Astrocyte of the spinal cord (primary cell): ENCODE results near the gene ETV7.

Experiments used
- DNase-seq: peaks from one replicate; pipeline ENCODE4 v3.0.0; 2011; ENCODE audit warnings: low read depth, low spot score
- H3K4me3 ChIP-seq: 2 replicates; pipeline ENCODE4 v1.5.1; 2011; ENCODE audit warnings: low read depth, mild to moderate bottlenecking, low read length, moderate library complexity
- CTCF ChIP-seq: IDR thresholded peaks from 2 replicates; pipeline ENCODE4 v1.5.1; 2012; ENCODE audit warnings: low read depth, mild to moderate bottlenecking, low read length, inconsistent platforms
- in situ Hi-C: cut with HindIII; loops from 2 replicates; pipeline ENCODE4 v1.10.0; 2017; ENCODE audit warnings: low sequenced_read_pairs

The ETV7 gene

DNA sequence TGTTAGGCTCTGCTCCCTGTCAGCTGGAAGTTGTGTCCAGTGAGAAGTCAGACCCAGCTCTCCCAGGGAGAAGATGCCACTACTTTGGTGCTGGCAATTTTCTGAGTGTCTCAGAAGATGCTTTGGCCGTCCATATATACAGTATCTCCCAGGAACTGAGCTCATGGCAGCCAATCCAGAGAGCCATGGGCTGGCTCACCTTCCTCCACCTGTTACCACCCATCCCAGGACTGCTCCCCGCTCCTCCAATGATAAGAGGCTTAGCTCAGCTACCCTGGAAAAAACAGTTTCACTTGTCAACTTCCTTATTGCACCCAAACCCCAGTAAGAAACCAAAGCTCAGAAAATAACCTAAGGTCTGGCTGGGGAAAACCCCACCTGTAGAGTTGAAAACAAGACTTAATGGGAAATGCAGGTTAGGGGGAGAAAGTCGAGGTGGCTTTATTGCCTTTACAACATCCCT is 50.7 kb downstream of the ETV7 start, which contains the start of gene BNIP5:
TSS of gene BNIP5 (minus strand) at position 110 of the 463 bp plus-strand sequence. CDS start 6,198 bp downstream, outside the sequence.
- in situ Hi-C loops = no loop called here
- TF ChIP-seq CTCF = no peak
- DNase-seq = no peak

DNA sequence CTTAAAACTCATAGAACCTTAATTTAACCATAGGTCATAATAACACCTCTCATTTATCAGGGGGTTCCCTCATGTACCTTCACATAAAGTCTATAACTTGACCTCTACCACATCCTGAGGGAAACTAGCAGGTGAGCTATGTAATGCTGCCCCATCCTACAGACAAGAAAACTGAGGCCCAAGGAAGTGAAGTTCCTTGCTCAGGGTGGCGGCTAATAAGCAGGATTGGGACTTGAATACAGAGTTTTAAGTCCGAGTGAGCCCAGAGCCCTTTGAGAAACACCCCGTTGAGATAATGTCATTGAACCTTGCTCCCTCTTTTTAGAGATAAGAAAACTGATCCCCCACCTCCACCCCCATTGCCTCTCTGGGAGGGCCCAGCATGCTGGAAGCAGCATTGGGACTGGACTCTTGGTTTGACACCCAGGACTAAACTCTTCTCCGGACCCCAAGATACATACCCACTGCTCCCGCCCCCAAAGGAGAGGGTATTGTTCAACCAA is 51.2 kb downstream of the ETV7 start:
- H3K4me3 ChIP-seq = no peak overlapping the region
- in situ Hi-C loops = no loop called here
- no peak for DNase-seq
- TF ChIP-seq CTCF = no peak

More for the DNA sequence above, 50.7 kb downstream of the ETV7 start, which contains the start of gene BNIP5:
- H3K4me3 ChIP-seq = no peak within 1 kb of the TSS

GRCh38 chr6:36335465-36336207 is 51.8 kb downstream of the ETV7 start:
- no peak for TF ChIP-seq CTCF
- DNase-seq = no peak
- H3K4me3 ChIP-seq = no peak overlapping the region
- in situ Hi-C loops = no loop called here

DNA sequence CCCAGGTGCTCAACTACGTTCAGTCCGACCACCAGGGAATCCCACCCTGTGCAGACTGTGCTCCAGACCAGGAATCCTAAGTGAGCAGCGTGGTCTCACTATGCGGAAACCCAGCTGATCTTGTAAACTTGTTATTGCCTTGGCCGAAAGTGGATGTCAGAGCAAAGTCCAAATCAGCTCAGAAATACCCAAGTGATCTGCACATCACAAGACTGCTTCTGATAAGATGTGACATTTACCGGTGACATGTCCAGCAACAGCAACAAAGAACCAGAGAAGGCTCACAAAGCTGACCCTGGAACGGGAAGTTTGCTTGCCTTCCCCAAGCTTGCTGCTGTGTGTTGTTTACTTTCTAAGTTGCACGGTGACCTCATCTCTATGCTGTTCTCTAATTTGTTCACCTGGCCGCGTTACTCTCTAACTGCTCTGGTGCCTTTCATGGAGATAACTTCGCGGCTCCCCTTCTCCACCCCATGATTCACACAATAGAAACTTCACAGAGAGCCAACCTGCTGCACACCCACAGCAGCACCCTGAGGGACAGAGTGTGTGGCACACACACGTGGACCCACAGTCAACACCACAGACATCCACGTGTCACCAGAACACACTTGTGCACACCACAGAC is 52.5 kb downstream of the ETV7 start:
- no peak for DNase-seq
- no peak for TF ChIP-seq CTCF

DNA sequence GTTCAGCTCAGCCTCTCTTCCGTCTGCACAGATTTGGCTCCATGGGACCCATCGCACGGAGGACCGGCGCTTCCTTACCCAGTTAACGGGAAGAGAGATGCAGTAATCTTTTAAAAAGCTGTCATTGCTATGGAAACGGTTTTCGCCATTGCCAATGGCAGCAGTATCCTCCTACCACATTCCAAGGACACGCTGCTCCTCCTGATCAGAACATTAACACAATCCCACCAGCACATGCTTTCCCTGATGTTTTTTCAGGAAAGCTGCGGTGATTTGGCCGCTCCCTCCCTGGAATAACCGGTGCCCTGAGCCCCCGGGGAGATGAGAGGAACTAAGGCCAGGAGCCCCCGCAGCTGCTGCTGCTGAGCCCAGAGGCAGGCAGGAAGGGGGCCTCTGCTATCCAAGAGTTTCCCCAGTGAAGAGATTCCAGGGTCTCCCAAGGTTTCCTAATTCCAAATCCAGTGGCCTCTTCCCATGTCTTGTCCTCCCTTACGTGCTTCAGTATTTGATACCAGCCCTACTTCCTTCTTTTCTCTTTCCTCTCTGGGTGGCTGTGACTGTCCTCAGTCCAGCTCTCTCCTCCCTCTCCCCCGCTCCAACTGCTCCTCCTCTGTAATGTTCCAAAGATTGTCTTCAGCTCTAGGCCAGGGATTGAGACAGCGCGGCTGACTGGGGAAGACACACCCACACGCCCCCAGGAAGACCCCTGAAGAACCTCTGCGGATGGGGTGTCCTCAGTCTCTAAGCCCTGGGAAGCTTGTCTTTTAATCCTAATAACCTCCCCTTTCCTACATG is 53.3 kb downstream of the ETV7 start:
- in situ Hi-C loops = no loop called here
- DNase-seq = no peak
- no peak for TF ChIP-seq CTCF
- no peak overlapping the region for H3K4me3 ChIP-seq

More for the DNA sequence above, 52.5 kb downstream of the ETV7 start:
- in situ Hi-C loops = no loop called here
- H3K4me3 ChIP-seq = no peak overlapping the region
